ENCODE measurements around the gene NXN.
"Not testable (repeated sequence)": the region's sequence is repeated elsewhere in the genome, so short reads cannot be mapped to it uniquely, and the experiment has no call there.

Gene NXN

GRCh38 chr17:953767-954166, 25.8 kb downstream of the NXN start:
- no peak for DNase-seq (ENCODE audit: low read depth in 2 of 2)

GRCh38 chr17:952592-952991, 27.0 kb downstream of the NXN start:
- DNase-seq (ENCODE audit: low read depth in 2 of 2), result not testable (repeated sequence)

GRCh38 chr17:951325-952132, 28.0 kb downstream of the NXN start:
- no peak for DNase-seq (ENCODE audit: low read depth in 2 of 2)

GRCh38 chr17:949623-950303, 29.8 kb downstream of the NXN start:
- no peak for DNase-seq (ENCODE audit: low read depth in 2 of 2)

GRCh38 chr17:948284-948852, 31.2 kb downstream of the NXN start:
- DNase-seq (ENCODE audit: low read depth in 2 of 2), result no peak

- no peak for DNase-seq (ENCODE audit: low read depth in 2 of 2)
Observed at GRCh38 chr17:946510-947236, 32.9 kb downstream of the NXN start.

- no peak for DNase-seq (ENCODE audit: low read depth in 2 of 2)
Observed at GRCh38 chr17:945672-946071, 33.9 kb downstream of the NXN start.

GRCh38 chr17:944266-944826, 35.2 kb downstream of the NXN start:
- no peak for DNase-seq (ENCODE audit: low read depth in 2 of 2)

- no peak for DNase-seq (ENCODE audit: low read depth in 2 of 2)
Observed at GRCh38 chr17:935485-935884, 44.1 kb downstream of the NXN start.

GRCh38 chr17:933312-934073, 46.1 kb downstream of the NXN start:
- DNase-seq (ENCODE audit: low read depth in 2 of 2), result no peak

- no peak for DNase-seq (ENCODE audit: low read depth in 2 of 2)
Observed at GRCh38 chr17:930258-930657, 49.3 kb downstream of the NXN start.

- no peak for DNase-seq (ENCODE audit: low read depth in 2 of 2)
Observed at GRCh38 chr17:929586-929985, 50.0 kb downstream of the NXN start.

GRCh38 chr17:927611-928461, 51.7 kb downstream of the NXN start:
- no peak for DNase-seq (ENCODE audit: low read depth in 2 of 2)

- no peak for DNase-seq (ENCODE audit: low read depth in 2 of 2)
Observed at GRCh38 chr17:925817-926216, 53.8 kb downstream of the NXN start.

- DNase-seq (ENCODE audit: low read depth in 2 of 2), result no peak
Observed at GRCh38 chr17:924711-925475, 54.7 kb downstream of the NXN start.

- DNase-seq (ENCODE audit: low read depth in 2 of 2), result not testable (repeated sequence)
Observed at GRCh38 chr17:924306-924705, 55.3 kb downstream of the NXN start.

GRCh38 chr17:923633-924032, 55.9 kb downstream of the NXN start:
- no peak for DNase-seq (ENCODE audit: low read depth in 2 of 2)

GRCh38 chr17:921161-921560, 58.4 kb downstream of the NXN start:
- no peak for DNase-seq (ENCODE audit: low read depth in 2 of 2)

GRCh38 chr17:920190-920589, 59.4 kb downstream of the NXN start:
- no peak for DNase-seq (ENCODE audit: low read depth in 2 of 2)

Data from stimulated activated CD8-positive, alpha-beta memory T cell treated with anti-CD3 and anti-CD28 coated beads, Interleukin-2, amount 100 ng/mL, for 1 hour (primary cell).